Esophagus muscularis mucosa (tissue), 4 donors: ENCODE data around the gene KRTAP4-2. TPM values are rescaled to one million over a fixed set of nuclear protein-coding genes. Genes with fewer than 3 reads are reported as not detected.

Experiments used
- DNase-seq: peaks from one replicate; pipeline ENCODE4 v3.0.0-alpha.2; 2017; ENCODE audit errors: extremely low spot score
- H3K27ac ChIP-seq, 4 donors: fragments of 200-600 bp; sonication (generic); replicated peaks in 1 of 4; 1 replicate in 3 of 4; 2 replicates in 1 of 4; pipeline ENCODE4 v1.5.1; 2016 to 2019; ENCODE audit warnings: mild to moderate bottlenecking in 1 of 4
- H3K27me3 ChIP-seq, 4 donors: fragments of 200-600 bp; sonication (generic); one replicate each; pipeline versions ENCODE4 v1.5.1 to v1.6.0; 2016 to 2019
- H3K36me3 ChIP-seq, 4 donors: fragments of 200-600 bp; sonication (generic); one replicate each; pipeline ENCODE4 v1.5.1; 2016 to 2019
- H3K4me1 ChIP-seq, 4 donors: fragments of 200-600 bp; sonication (generic); one replicate each; pipeline ENCODE4 v1.5.1; 2016 to 2019
- H3K4me3 ChIP-seq, 4 donors: fragments of 200-600 bp; sonication (generic); 1 replicate in 2 of 4; 2 replicates in 2 of 4; pipeline ENCODE4 v1.5.1; 2016 to 2019; ENCODE audit warnings: mild to moderate bottlenecking in 4 of 4, moderate library complexity in 1 of 4
- H3K9me3 ChIP-seq, 4 donors: fragments of 200-600 bp; sonication (generic); 1 replicate in 3 of 4; 2 replicates in 1 of 4; pipeline ENCODE4 v1.5.1; 2016 to 2019
- CTCF ChIP-seq, 3 experiments: fragments of 200-600 bp in 2 of 3; fragments of 450-650 bp in 1 of 3; sonication (generic) in 2 of 3; IDR thresholded peaks; one replicate each; pipeline ENCODE4 v1.5.1; 2017 to 2019; ENCODE audit warnings: antibody characterized with exemption in 3 of 3, mild to moderate bottlenecking in 2 of 3, moderate library complexity in 1 of 3
- EP300 ChIP-seq: sonication (generic); formaldehyde crosslinking; IDR thresholded peaks from one replicate; pipeline ENCODE4 v1.6.1; 2017; ENCODE audit warnings: antibody characterized with exemption
- POLR2A ChIP-seq: fragments of 450-650 bp; IDR thresholded peaks from one replicate; pipeline ENCODE4 v1.6.1; 2017; ENCODE audit warnings: antibody characterized with exemption, moderate library complexity, mild to moderate bottlenecking, low read depth
- POLR2AphosphoS5 ChIP-seq, 2 donors: sonication (generic); formaldehyde crosslinking; IDR thresholded peaks; one replicate each; pipeline ENCODE4 v1.6.1; 2017; ENCODE audit warnings: antibody characterized with exemption in 2 of 2
- WGBS: methylation state at CpG from one replicate; pipeline ENCODE4 v1.1.5; 2018; 5-methylcytosine and 5-hydroxymethylcytosine counted together
- intact Hi-C: fragments of 100-400 bp; cut with DNase I; formaldehyde crosslinking; loops from one replicate; pipeline ENCODE4 v1.15.1; 2023
- total RNA-seq, 4 donors: library from RNA; depleted of rRNA; stranded (reverse); fragments of >200 nt; gene quantifications; one replicate each; pipeline versions ENCODE4 v1.1.0 to v1.2.1, GENCODE V29; 2016

The KRTAP4-2 gene
- total RNA-seq, 4 donors from 2014 or later, result not detected

- 83% methylated on average over 1 of the region's 1 CpG for WGBS
- Histone ChIP-seq H3K27ac (no peak overlapping the region), H3K9me3 (no peaks in the 10 kb centered on the region), H3K4me3 (no peak overlapping the region), H3K36me3 (no peaks in the 10 kb centered on the region), H3K4me1 (no peaks in the 10 kb centered on the region), H3K27me3 (peaks cover 0 to 6% (median 2%) of the 10 kb centered on the region in 4 donors)
- intact Hi-C loops, result no loop called here
- TF ChIP-seq EP300 (no peak), CTCF (IDR thresholded peaks at IDR 0.05) (no peak), POLR2A (no peak), POLR2AphosphoS5 (IDR thresholded peaks at IDR 0.05) (no peak)
- no peak for DNase-seq
These were observed 1.0 kb upstream of the KRTAP4-2 start for GRCh38 chr17:41178843-41179616.

- H3K36me3 ChIP-seq, result no peaks in the 10 kb centered on the region
- H3K27me3 ChIP-seq, result peaks cover 0 to 6% (median 2%) of the 10 kb centered on the region in 4 donors
- no peak for DNase-seq
- 93% methylated on average over 3 of the region's 3 CpGs for WGBS
- intact Hi-C loops, result no loop called here
- no peak for TF ChIP-seq POLR2AphosphoS5 (IDR thresholded peaks at IDR 0.05)
- TF ChIP-seq EP300, result no peak
- no peak for TF ChIP-seq CTCF (IDR thresholded peaks at IDR 0.05)
- TF ChIP-seq POLR2A, result no peak
- no peak overlapping the region for H3K27ac ChIP-seq
- no peak overlapping the region for H3K4me3 ChIP-seq
- H3K9me3 ChIP-seq, result no peaks in the 10 kb centered on the region
- H3K4me1 ChIP-seq, result no peaks in the 10 kb centered on the region
These were observed 320 bp upstream of the KRTAP4-2 start for GRCh38 chr17:41178341-41178740.

GRCh38 chr17:41176744-41177387 is 1.2 kb downstream of the KRTAP4-2 start:
- H3K4me3 ChIP-seq, result no peak overlapping the region
- WGBS, result 86% methylated on average over 3 of the region's 3 CpGs
- no peak overlapping the region for H3K27ac ChIP-seq
- no peak for TF ChIP-seq POLR2AphosphoS5 (IDR thresholded peaks at IDR 0.05)
- TF ChIP-seq POLR2A, result no peak
- no peak for TF ChIP-seq EP300
- TF ChIP-seq CTCF (IDR thresholded peaks at IDR 0.05), result no peak
- no peaks in the 10 kb centered on the region for H3K9me3 ChIP-seq
- intact Hi-C loops, result no loop called here
- no peaks in the 10 kb centered on the region for H3K4me1 ChIP-seq
- DNase-seq, result no peak
- no peaks in the 10 kb centered on the region for H3K36me3 ChIP-seq
- H3K27me3 ChIP-seq, result peaks cover 0 to 6% (median 2%) of the 10 kb centered on the region in 4 donors

- no peak for DNase-seq
- TF ChIP-seq POLR2AphosphoS5 (IDR thresholded peaks at IDR 0.05), result no peak
- TF ChIP-seq CTCF (IDR thresholded peaks at IDR 0.05), result no peak
- no peak for TF ChIP-seq EP300
- TF ChIP-seq POLR2A, result no peak
- 79% methylated on average over 2 of the region's 2 CpGs for whole genome bisulfite sequencing
- Histone ChIP-seq H3K4me1 (no peaks in the 10 kb centered on the region), H3K36me3 (no peaks in the 10 kb centered on the region), H3K27me3 (peaks cover 0 to 6% (median 2%) of the 10 kb centered on the region in 4 donors), H3K4me3 (no peak overlapping the region), H3K27ac (no peak overlapping the region), H3K9me3 (no peaks in the 10 kb centered on the region)
- intact Hi-C loops, result no loop called here
These were observed 6.1 kb downstream of the KRTAP4-2 start for GRCh38 chr17:41171886-41172285.
